Measurements from ENCODE around the gene SLC6A9.

The SLC6A9 gene

GRCh38 chr1:44031252-44032169, at the start of gene SLC6A9:
TSS of gene SLC6A9 (minus strand) at chr1:44031462. CDS start at chr1:44024277, 7,185 bp downstream.
- DNase-seq: no peak

DNA sequence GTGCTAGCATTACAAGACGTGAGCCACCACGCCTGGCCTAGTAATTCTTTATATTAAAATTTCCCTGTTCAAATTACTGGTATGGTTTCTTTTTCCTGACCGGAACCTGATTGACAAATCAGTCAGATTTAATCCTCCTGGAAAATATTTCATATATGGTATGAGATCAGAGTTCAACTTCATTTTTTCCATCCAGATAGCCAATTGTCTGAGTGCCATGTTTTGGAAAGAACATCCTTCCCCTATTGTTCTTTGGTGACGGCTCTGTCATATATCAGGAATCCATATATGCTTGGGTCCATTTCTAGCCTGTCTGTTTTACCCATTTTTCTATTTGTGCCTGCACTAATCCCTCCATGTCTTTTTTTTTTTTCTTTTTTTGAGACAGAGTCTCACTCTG, 48.3 kb upstream of the SLC6A9 start:
- no peak for DNase-seq

DNA sequence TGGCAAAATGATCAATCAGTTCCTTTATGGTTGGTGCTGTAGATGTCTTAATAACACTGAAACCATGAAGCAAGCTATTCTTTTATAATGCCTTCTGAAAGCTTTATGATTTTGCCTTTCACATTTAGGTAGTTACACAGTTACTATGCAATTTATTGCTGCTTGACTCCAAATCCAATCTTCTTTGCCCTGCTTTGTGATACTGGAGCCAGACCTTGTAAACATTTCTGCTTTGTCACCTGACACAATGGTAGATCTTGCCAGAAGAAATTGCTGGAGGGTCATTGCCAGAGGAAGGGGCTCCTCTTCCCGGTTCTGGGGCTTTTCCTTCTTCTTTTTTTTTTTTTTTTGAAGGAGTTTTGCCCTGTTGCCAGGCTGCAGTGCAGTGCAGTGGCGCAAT, 46.8 kb upstream of the SLC6A9 start:
- no peak for DNase-seq

- no peak for DNase-seq
These were observed 46.2 kb upstream of the SLC6A9 start for GRCh38 chr1:44077421-44077820.

GRCh38 chr1:44076066-44076465, 44.8 kb upstream of the SLC6A9 start:
- no peak for DNase-seq

DNA sequence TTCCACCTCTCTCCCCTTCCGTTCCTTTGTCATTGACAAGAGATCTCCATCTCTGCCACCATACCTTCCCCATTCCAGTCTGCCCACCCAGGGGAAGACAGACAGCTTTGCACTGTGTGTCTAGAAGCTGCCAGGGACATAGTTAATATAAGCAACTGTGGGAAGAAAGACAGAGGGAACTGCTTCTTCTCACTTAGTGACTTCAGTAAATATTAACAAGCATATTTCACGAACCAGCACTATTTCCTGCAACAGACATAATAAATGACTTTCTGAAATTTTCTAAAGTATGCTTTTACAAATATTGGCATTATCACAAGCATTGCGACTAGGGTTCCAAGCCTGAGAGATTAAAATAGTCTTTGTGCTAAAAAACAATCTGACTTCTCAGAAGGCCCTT, 43.2 kb upstream of the SLC6A9 start:
- DNase-seq: no peak

DNA sequence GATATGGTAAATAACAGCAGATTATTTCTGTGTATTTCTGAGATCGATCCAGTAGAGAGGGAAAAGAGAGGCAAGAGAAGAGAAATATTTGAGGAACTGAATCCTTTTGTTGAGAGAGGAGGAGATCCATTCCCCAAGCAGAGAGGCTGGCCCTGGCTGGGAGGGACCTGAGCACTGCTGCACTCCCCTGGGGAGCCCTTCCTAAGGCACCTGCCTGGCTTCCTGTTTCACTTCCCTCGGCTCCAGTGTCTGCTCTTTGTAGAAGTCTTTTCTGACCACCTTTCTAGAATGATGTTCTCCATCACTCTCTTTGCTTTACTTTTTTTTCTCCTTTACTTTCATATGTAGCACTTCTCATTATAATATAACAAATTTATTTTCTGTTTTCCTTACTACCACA, 42.3 kb upstream of the SLC6A9 start:
- no peak for DNase-seq

DNA sequence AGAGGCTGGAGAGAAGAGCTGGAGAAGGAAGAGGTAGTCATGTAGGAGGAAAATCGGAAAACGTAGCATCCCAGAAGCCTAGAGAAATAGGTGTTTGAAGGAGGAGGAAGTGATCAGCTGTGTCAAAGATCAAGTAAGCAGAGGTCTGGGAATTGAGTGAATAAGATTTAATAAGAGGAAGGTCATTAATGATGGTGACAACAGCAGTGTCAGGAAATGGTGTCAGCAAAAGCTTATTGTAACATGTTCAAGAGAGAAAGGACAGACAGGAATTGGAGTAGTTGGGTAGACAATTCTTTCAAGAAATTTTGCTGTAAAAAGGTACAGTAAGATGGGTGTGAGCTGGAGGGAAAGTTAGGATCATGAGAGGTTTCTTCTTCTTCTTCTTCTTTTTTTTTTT, 41.6 kb upstream of the SLC6A9 start:
- DNase-seq: no peak

DNA sequence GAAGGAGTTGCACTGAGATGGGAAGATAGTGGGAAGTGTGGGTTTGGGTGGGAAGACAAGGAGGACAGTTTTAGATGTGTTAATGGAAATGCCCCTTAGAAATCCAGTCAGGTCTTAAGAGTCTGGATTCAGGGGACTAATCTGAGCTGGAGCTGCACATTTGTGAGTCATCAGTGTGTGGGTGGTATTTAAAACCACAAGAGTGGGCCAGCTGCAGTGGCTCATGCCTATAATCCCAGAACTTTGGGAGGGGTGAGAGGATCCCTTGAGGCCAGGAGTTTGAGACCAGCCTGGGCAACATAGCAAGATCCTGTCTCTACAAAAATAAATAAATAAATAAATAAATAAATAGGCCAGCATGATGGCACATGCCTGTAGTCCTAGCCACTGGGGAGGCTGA, 40.9 kb upstream of the SLC6A9 start:
- DNase-seq: no peak

DNA sequence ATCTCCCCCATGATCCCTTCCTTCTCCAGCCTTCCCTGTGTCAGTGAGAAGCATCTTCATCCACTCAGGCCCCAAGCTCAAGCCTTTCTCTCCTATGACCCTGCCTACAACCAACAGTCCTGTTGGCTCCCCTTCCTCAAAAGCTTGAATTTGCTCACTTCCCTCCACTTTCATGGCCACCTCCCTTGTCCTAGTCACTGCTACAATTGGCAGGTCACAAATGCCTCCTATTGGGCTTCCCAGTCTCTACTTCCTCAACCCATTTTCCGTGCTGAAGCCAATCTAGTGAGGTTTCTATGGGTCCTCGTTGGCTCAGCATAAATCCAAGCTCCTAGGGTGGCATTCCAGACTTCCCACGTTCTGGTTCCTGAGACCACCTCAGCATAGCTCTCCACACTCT, 40.2 kb upstream of the SLC6A9 start:
- no peak for DNase-seq

GRCh38 chr1:44068442-44068921, 37.2 kb upstream of the SLC6A9 start:
- DNase-seq: no peak

- no peak for DNase-seq
These were observed 36.3 kb upstream of the SLC6A9 start for GRCh38 chr1:44067266-44068250.

GRCh38 chr1:44062656-44063179, 31.5 kb upstream of the SLC6A9 start:
- no peak for DNase-seq

- DNase-seq: no peak
These were observed 30.6 kb upstream of the SLC6A9 start for GRCh38 chr1:44061857-44062256.

- DNase-seq: no peak
These were observed 29.6 kb upstream of the SLC6A9 start for GRCh38 chr1:44060830-44061267.

- no peak for DNase-seq
These were observed 28.5 kb upstream of the SLC6A9 start for GRCh38 chr1:44059664-44060355.

DNA sequence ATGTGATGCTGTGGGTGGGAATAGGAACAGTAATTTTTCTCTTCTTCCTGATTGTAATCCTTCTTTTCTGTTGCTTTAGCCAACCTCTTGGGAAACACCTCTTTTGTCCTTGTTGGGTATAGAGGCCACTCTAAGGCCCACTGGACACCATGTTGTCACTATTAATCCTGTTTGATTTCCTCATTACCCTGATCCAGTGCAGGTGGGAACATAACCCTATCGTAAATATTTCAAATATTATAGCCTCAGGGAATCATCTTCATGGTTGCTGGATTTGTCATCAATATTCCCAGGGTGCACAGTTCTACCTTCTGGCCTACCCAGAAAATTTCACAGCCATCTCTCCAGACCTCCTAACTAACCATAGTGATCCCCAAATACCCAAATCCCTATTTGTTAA, 27.9 kb upstream of the SLC6A9 start:
- no peak for DNase-seq

GRCh38 chr1:44057293-44057692, 26.0 kb upstream of the SLC6A9 start:
- no peak for DNase-seq

DNA sequence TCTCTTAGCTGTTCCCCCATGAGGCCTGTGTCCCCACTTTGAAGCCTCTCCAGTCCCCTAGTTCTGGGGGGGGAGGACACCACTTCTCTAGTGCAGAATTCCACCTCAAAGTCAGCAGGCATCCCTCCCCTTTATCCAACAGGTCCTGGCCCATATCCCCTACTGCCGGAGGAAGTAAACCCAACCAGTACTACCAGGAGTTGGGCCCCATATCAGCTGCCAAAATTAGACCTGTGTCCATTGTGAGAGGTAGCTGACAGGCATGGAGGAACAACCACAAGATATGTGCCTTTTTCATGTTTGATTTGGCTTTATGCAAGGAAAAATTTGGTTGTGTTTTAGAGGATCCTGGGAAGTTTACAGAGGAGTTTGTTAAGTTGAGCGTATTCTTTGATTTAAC, 22.1 kb upstream of the SLC6A9 start:
- no peak for DNase-seq

DNA sequence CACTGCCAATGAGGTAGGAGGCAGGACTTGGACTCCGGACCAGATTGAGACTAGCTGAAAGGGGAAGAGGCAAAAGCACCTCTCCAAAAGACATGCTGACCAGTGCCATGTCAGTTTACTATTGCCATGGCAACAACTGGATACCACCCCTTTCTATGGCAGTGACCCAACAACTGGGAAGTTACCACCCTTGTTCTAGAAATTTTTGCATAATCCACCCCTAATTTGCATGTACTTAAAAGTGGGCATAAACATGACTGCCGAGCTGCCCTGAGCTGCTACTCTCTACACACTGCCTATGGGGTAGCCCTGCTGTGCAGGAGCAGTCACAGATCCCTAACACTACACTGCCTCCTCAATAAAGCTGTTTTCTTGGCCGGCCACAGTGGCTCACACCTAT, 19.0 kb upstream of the SLC6A9 start:
- no peak for DNase-seq

DNA sequence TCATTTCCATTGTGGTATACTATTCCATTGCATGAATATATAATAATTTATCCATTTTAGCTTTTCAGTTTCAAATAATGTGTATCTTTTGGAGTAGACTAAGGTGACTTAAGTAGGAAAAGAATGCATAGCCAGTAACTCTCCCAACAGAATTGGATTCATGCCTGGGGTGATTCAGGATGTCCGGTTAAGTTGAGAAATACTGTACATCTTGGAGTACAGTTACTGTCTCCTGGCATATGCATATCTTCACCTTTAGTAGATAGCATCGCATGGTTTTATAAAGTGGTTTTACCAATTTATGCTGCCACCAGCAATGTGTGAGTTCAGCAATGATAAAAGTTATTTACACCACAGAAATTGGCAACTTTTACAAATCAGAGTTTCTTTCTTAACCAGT, 18.6 kb upstream of the SLC6A9 start:
- DNase-seq: no peak

DNA sequence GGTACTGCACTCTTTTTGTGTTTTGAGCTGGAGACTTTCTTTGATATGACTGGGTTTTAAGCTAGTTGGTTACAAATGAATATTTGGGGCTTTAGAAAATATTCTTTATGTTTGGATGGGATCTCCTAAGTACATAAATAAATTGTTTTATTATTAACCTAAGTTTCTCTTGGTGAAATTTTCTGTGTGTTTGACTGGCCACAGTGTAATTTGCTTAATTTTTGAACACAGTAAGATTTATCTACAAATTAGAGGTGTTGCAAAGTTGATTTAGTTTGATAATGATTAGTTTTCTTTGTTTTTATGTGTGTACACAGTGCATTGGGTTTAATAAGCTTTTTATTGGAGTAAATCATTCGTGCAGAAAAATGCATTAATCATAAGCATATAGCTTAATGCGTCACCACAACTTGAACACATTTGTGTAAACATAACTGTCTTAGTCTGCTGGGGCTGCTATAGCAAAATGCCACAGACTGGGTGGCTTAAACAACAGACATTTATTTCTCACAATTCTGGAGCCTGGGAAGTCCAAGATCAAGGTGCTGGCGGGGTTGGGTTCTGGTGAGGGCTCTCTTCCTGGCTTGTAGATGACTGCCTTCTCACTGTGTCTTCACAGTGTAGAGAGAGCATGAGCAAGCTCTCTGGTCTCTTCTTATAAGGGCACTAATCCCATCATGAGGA, 17.4 kb upstream of the SLC6A9 start:
- no peak for DNase-seq

All from cerebellar nuclear complex (tissue), 1 donor.